HepG2 (cell line): ENCODE data around the gene UBL3. TPM values are rescaled to one million over a fixed set of nuclear protein-coding genes. Genes with fewer than 3 reads are reported as not detected.

Experiments used
- ATF7-NPFF ChIP-seq: sonication (generic); formaldehyde crosslinking; IDR thresholded peaks from 2 replicates; pipeline ENCODE4 v1.8.1; 2023; ENCODE audit warnings: mild to moderate bottlenecking, low read depth, missing genetic modification reagents, moderate library complexity
- CREB1 ChIP-seq, 2 experiments: fragments of 450-650 bp in 1 of 2; IDR thresholded peaks; 2 replicates each; pipeline ENCODE4 v1.6.1; 2016 to 2017; ENCODE audit warnings: control low read depth in 1 of 2, mild to moderate bottlenecking in 1 of 2, missing compliant biosample characterization in 1 of 2, missing genetic modification characterization in 1 of 2
- MIXL1 ChIP-seq: IDR thresholded peaks from 2 replicates; pipeline ENCODE4 v1.6.1; 2016
- NKX3-1 ChIP-seq: sonication (generic); formaldehyde crosslinking; IDR thresholded peaks from 2 replicates; pipeline ENCODE4 v1.5.0; 2020; ENCODE audit warnings: missing genetic modification reagents
- SOX13 ChIP-seq, 3 experiments: fragments of 450-650 bp in 1 of 3; sonication (generic) in 1 of 3; formaldehyde crosslinking in 1 of 3; IDR thresholded peaks in 2 of 3; conservative IDR thresholded peaks in 1 of 3; 2 replicates each; pipeline versions ENCODE4 v1.5.0 to v1.6.1; 2016 to 2020; ENCODE audit warnings: antibody characterized with exemption in 1 of 3, mild to moderate bottlenecking in 1 of 3, missing compliant biosample characterization in 1 of 3, missing genetic modification reagents in 1 of 3, moderate library complexity in 1 of 3
- ZBTB42 ChIP-seq: sonication (generic); formaldehyde crosslinking; IDR thresholded peaks from 2 replicates; pipeline ENCODE4 v1.5.0; 2020; ENCODE audit warnings: mild to moderate bottlenecking, missing genetic modification reagents
- ZNF616 ChIP-seq: sonication (generic); formaldehyde crosslinking; IDR thresholded peaks from 2 replicates; pipeline ENCODE4 v1.5.0; 2020; ENCODE audit warnings: low read depth, mild to moderate bottlenecking, missing genetic modification reagents
- polyA plus RNA-seq, 8 experiments: library from polyadenylated mRNA; depleted of rRNA in 3 of 8; stranded (reverse) in 7 of 8; unstranded in 1 of 8; fragments of >200 nt; fragmentation: Illumina TruSeq in 4 of 8; extraction: Trizol in 4 of 8; gene quantifications; 2 replicates each; pipeline versions ENCODE4 v1.2.1 to v1.2.3, GENCODE V29; 2011 to 2016; ENCODE audit warnings: low read depth in 4 of 8, missing spikeins in 1 of 8, mixed read lengths in 1 of 8; ENCODE audit not compliant: insufficient read depth in 1 of 8
- total RNA-seq, 5 experiments: library from RNA; depleted of rRNA; stranded (reverse); fragments of >200 nt; fragmentation: Illumina TruSeq; extraction: Trizol; gene quantifications; 2 replicates each; pipeline ENCODE4 v1.2.3, GENCODE V29; 2016; ENCODE audit warnings: low read depth in 1 of 5
- TF ChIP-seq, protein P1 (sequence below): IDR thresholded peaks from 2 replicates; pipeline ENCODE4 v1.6.1; 2016; ENCODE audit warnings: missing biosample characterization, missing genetic modification reagents, low read depth
- TF ChIP-seq, protein P2 (sequence below): sonication (generic); formaldehyde crosslinking; IDR thresholded peaks from 2 replicates; pipeline ENCODE4 v1.8.1; 2023; ENCODE audit warnings: missing genetic modification reagents, mild to moderate bottlenecking, borderline replicate concordance
- TF ChIP-seq, protein P3 (sequence below): fragments of 450-650 bp; IDR thresholded peaks from 2 replicates; pipeline ENCODE4 v1.6.1; 2017
- TF ChIP-seq, protein P4 (sequence below): sonication (generic); formaldehyde crosslinking; IDR thresholded peaks from 2 replicates; pipeline ENCODE4 v1.8.0; 2022; ENCODE audit warnings: low read depth, missing genetic modification reagents

Gene UBL3
- total and polyA plus RNA-seq, 2 of the 13 experiments (the other 11 are each of a cell fraction or from before 2014, with no cell fraction given) = 7.4 to 9.6 TPM

DNA sequence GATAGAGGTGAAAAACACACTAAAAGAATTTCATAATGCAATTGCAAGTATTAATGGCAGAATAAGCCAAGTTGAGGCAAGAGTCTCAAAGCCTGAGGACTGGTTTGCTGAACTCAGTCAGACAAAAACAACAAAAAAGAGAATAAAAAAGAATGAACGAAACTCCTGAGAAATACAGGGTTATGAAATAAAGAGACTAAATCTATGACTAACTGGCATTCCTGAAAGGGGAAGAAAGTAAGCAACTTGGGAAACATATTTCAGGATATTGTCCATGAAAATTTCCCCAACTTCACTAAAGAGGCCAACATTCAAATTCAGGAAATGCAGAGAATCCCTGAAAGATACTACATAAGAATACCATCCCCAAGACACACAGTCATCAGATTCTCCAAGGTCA lies 47.8 kb downstream of the UBL3 start (continued):
- TF ChIP-seq, protein P1, sequence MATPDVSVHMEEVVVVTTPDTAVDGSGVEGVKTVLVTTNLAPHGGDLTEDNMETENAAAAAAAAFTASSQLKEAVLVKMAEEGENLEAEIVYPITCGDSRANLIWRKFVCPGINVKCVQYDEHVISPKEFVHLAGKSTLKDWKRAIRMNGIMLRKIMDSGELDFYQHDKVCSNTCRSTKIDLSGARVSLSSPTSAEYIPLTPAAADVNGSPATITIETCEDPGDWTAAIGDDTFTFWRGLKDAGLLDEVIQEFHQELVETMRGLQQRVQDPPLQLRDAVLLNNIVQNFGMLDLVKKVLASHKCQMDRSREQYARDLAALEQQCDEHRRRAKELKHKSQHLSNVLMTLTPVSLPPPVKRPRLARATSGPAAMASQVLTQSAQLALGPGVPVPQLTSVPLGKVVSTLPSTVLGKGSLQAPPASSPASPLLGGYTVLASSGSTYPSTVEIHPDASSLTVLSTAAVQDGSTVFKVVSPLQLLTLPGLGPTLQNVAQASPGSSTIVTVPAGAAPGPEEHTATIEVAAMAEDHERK (CRISPR knock-in tag) = no peak
- TF ChIP-seq MIXL1 (CRISPR knock-in tag) (no peak), NKX3-1 (no peak), SOX13 (IDR thresholded peaks at IDR 0.05) (no peak), SOX13 (CRISPR knock-in tag; conservative IDR thresholded peaks at IDR 0.05 in 1 of 2, IDR thresholded peaks at IDR 0.05 in 1 of 2) (no peak), CREB1 (IDR thresholded peaks at IDR 0.05) (no peak), CREB1 (CRISPR knock-in tag; IDR thresholded peaks at IDR 0.05) (no peak), ZNF616 (CRISPR knock-in tag) (no peak), ZBTB42 (CRISPR knock-in tag) (no peak), ATF7-NPFF (CRISPR knock-in tag) (no peak)
- TF ChIP-seq, protein P2, sequence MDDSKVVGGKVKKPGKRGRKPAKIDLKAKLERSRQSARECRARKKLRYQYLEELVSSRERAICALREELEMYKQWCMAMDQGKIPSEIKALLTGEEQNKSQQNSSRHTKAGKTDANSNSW (CRISPR knock-in tag) = no peak
- TF ChIP-seq, protein P3, sequence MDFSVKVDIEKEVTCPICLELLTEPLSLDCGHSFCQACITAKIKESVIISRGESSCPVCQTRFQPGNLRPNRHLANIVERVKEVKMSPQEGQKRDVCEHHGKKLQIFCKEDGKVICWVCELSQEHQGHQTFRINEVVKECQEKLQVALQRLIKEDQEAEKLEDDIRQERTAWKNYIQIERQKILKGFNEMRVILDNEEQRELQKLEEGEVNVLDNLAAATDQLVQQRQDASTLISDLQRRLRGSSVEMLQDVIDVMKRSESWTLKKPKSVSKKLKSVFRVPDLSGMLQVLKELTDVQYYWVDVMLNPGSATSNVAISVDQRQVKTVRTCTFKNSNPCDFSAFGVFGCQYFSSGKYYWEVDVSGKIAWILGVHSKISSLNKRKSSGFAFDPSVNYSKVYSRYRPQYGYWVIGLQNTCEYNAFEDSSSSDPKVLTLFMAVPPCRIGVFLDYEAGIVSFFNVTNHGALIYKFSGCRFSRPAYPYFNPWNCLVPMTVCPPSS = no peak
- TF ChIP-seq, protein P4, sequence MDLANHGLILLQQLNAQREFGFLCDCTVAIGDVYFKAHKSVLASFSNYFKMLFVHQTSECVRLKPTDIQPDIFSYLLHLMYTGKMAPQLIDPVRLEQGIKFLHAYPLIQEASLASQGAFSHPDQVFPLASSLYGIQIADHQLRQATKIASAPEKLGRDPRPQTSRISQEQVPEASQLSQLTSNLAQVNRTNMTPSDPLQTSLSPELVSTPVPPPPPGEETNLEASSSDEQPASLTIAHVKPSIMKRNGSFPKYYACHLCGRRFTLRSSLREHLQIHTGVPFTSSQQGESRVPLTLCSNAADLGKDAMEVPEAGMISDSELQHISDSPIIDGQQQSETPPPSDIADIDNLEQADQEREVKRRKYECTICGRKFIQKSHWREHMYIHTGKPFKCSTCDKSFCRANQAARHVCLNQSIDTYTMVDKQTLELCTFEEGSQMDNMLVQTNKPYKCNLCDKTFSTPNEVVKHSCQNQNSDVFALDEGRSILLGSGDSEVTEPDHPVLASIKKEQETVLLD (CRISPR knock-in tag) = no peak
